HepG2 (cell line): ENCODE results near the gene UPB1. TPM values are rescaled to one million over a fixed set of nuclear protein-coding genes. Genes with fewer than 3 reads are reported as not detected.

Source experiments
- ATAC-seq: fragments of 200-7000 bp; cut with Tn5 transposase; 3 replicates; pipeline ENCODE4 v1.9.1; 2020; ENCODE audit warnings: mild to moderate bottlenecking, moderate library complexity
- BruUV-seq: library from RNA; stranded (reverse); fragments of 400-500 nt; replicated peaks from 2 replicates; lab custom pipeline; 2021; lab: Mats Ljungman, UMichigan
- CTCF ChIA-PET: fragments of 300-600 bp; formaldehyde crosslinking; extraction: SDS; loops from one replicate; lab custom pipeline; 2021; ENCODE audit warnings: low total read pairs, inconsistent platforms, low intra/inter-chr PET ratio; lab: Yijun Ruan, JAX
- POLR2A ChIA-PET: fragments of 350-600 bp; sonication (Branson Sonifier 250); formaldehyde crosslinking; loops from one replicate; lab custom pipeline; 2020; ENCODE audit warnings: antibody characterized with exemption, inconsistent platforms; lab: Yijun Ruan, JAX
- DNase-seq: peaks from one replicate; pipeline ENCODE4 v3.0.0-alpha.2; 2015; ENCODE audit warnings: low spot score
- FAIRE-seq: peaks from 3 replicates; lab custom pipeline; 2011; peaks lifted over from hg19 to GRCh38; lab: Jason Lieb, UNC
- H2AFZ ChIP-seq: one replicate; pipeline ENCODE4 v1.6.1; 2011; ENCODE audit warnings: low read length, inconsistent platforms
- H3K27ac ChIP-seq: fragments of 300-600 bp; 3 replicates; pipeline ENCODE4 v1.8.0; 2011; ENCODE audit warnings: mixed run types, mild to moderate bottlenecking, mixed read lengths, low read length, inconsistent platforms; ENCODE audit not compliant: insufficient read depth; ENCODE audit errors: extremely low read length
- H3K27me3 ChIP-seq, 2 experiments: fragments of 200-600 bp in 1 of 2; 2 replicates in 1 of 2; 3 replicates in 1 of 2; pipeline versions ENCODE4 v1.6.0 to v1.8.0; 2011; ENCODE audit warnings: low read length in 2 of 2, mild to moderate bottlenecking in 2 of 2, moderate library complexity in 2 of 2, inconsistent platforms in 1 of 2; ENCODE audit not compliant: insufficient read depth in 2 of 2, control insufficient read depth in 1 of 2
- H3K36me3 ChIP-seq, 2 experiments: fragments of 200-600 bp in 1 of 2; replicated peaks in 1 of 2; 2 replicates in 1 of 2; 3 replicates in 1 of 2; pipeline versions ENCODE4 v1.5.1 to v1.8.0; 2011; ENCODE audit warnings: low read length in 2 of 2, inconsistent platforms in 1 of 2; ENCODE audit not compliant: insufficient read depth in 2 of 2, control insufficient read depth in 1 of 2
- H3K4me1 ChIP-seq: 2 replicates; pipeline ENCODE4 v1.5.1; 2012; ENCODE audit warnings: low read length, inconsistent platforms; ENCODE audit not compliant: insufficient read depth
- H3K4me2 ChIP-seq: 2 replicates; pipeline ENCODE4 v1.6.0; 2011; ENCODE audit warnings: low read depth, low read length, inconsistent platforms
- H3K4me3 ChIP-seq, 3 experiments: fragments of 200-600 bp in 1 of 3; sonication (generic), shearing (Covaris generic) in 1 of 3; replicated peaks in 1 of 3; 2 replicates each; pipeline ENCODE4 v1.5.1; 2011 to 2016; ENCODE audit warnings: low read length in 3 of 3, inconsistent platforms in 2 of 3, low read depth in 2 of 3, mild to moderate bottlenecking in 2 of 3, control low read depth in 1 of 3, mixed read lengths in 1 of 3; ENCODE audit not compliant: insufficient read depth in 1 of 3
- H3K79me2 ChIP-seq: one replicate; pipeline ENCODE4 v1.6.1; 2011; ENCODE audit warnings: low read length, inconsistent platforms; ENCODE audit not compliant: insufficient read depth
- H3K9ac ChIP-seq: 2 replicates; pipeline ENCODE4 v1.6.0; 2011; ENCODE audit warnings: mild to moderate bottlenecking, low read depth, low read length, inconsistent platforms; ENCODE audit not compliant: insufficient read depth
- H3K9me3 ChIP-seq: 2 replicates; pipeline ENCODE4 v1.5.1; 2012; ENCODE audit warnings: mild to moderate bottlenecking, low read length
- H4K20me1 ChIP-seq: 2 replicates; pipeline ENCODE4 v1.6.0; 2011; ENCODE audit warnings: inconsistent platforms, mild to moderate bottlenecking, low read length, moderate library complexity; ENCODE audit not compliant: insufficient read depth
- DMAP1 ChIP-seq: IDR thresholded peaks from 2 replicates; pipeline ENCODE4 v1.6.1; 2016
- MTA1 ChIP-seq: sonication (generic); formaldehyde crosslinking; IDR thresholded peaks from 2 replicates; pipeline ENCODE4 v1.4.0; 2020; ENCODE audit warnings: missing genetic modification reagents, mild to moderate bottlenecking, borderline replicate concordance
- XBP1 ChIP-seq: sonication (generic); formaldehyde crosslinking; IDR thresholded peaks from 2 replicates; pipeline ENCODE4 v1.5.0; 2020; ENCODE audit warnings: missing genetic modification reagents
- ZC3H13 ChIP-seq: sonication (generic); formaldehyde crosslinking; IDR thresholded peaks from 2 replicates; pipeline ENCODE4 v1.8.1; 2023; ENCODE audit warnings: mild to moderate bottlenecking, missing genetic modification reagents, moderate library complexity
- ZKSCAN8 ChIP-seq: IDR thresholded peaks from 2 replicates; pipeline ENCODE4 v1.6.1; 2016; ENCODE audit warnings: borderline replicate concordance, missing genetic modification reagents, missing compliant biosample characterization
- WGBS: methylation state at CpG from one replicate; pipeline ENCODE4 v1.1.6; 2017; ENCODE audit warnings: low lambda C conversion rate; 5-methylcytosine and 5-hydroxymethylcytosine counted together
- in situ Hi-C: cut with HindIII; loops from 2 replicates; pipeline ENCODE4 v1.10.0; 2017; ENCODE audit warnings: low pct_unique_long_range_greater_than_20kb; ENCODE audit not compliant: extremely low pct_ligation_motif_present
- intact Hi-C: fragments of 100-400 bp; cut with micrococcal nuclease; formaldehyde crosslinking; loops from one replicate; pipeline ENCODE4 v1.10.0; 2022; ENCODE audit not compliant: unreplicated experiment
- polyA plus RNA-seq, 8 experiments: library from polyadenylated mRNA; depleted of rRNA in 3 of 8; stranded (reverse) in 7 of 8; unstranded in 1 of 8; fragments of >200 nt; fragmentation: Illumina TruSeq in 4 of 8; extraction: Trizol in 4 of 8; gene quantifications; 2 replicates each; pipeline versions ENCODE4 v1.2.1 to v1.2.3, GENCODE V29; 2011 to 2016; ENCODE audit warnings: low read depth in 4 of 8, missing spikeins in 1 of 8, mixed read lengths in 1 of 8; ENCODE audit not compliant: insufficient read depth in 1 of 8
- total RNA-seq, 5 experiments: library from RNA; depleted of rRNA; stranded (reverse); fragments of >200 nt; fragmentation: Illumina TruSeq; extraction: Trizol; gene quantifications; 2 replicates each; pipeline ENCODE4 v1.2.3, GENCODE V29; 2016; ENCODE audit warnings: low read depth in 1 of 5
- TF ChIP-seq, protein P1 (sequence below): sonication (generic); formaldehyde crosslinking; conservative IDR thresholded peaks from 2 replicates; pipeline ENCODE4 v1.8.1; 2023; ENCODE audit warnings: missing genetic modification reagents
- TF ChIP-seq, protein P2 (sequence below): sonication (generic); formaldehyde crosslinking; IDR thresholded peaks from 2 replicates; pipeline ENCODE4 v1.4.0; 2020; ENCODE audit warnings: missing genetic modification reagents
- TF ChIP-seq, protein P3 (sequence below): sonication (generic); formaldehyde crosslinking; IDR thresholded peaks from 2 replicates; pipeline ENCODE4 v1.4.0; 2020; ENCODE audit warnings: mild to moderate bottlenecking, missing genetic modification reagents

UPB1 gene
- total and polyA plus RNA-seq, 2 of the 13 experiments (the other 11 are each of a cell fraction or from before 2014, with no cell fraction given): 0.38 to 1.2 TPM

DNA sequence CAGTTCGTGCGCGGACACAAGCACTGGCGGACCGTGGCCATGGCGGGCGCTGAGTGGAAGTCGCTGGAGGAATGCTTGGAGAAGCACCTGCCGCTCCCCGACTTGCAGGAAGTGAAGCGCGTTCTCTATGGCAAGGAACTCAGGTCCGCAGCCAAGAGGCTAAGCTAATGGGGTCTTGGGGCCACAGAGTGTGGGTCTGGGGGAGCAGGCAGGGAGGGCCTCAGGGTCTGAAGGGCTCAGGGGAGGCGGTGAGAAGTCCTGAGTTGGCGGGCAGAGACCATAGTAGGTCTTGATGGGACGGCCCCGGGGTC lies 188 bp downstream of the UPB1 start:
- in situ Hi-C loops (no loop called here), intact Hi-C loops (no loop called here)
- Histone ChIP-seq H3K79me2 (no peaks in the 10 kb centered on the region), H3K4me2 (no peak overlapping the region), H3K4me1 (peaks cover 81% of the 10 kb centered on the region), H3K4me3 (no peak overlapping the region), H3K9me3 (no peaks in the 10 kb centered on the region), H3K9ac (no peak overlapping the region), H2AFZ (no peak overlapping the region), H3K27ac (peak overlapping the region; percentile 27), H4K20me1 (no peaks in the 10 kb centered on the region), H3K36me3 (no peaks in the 10 kb centered on the region), H3K27me3 (no peaks in the 10 kb centered on the region)
- ChIA-PET POLR2A (interaction anchor here (1.2 to 3.3 kb wide), 2 partner anchors 11 to 19 kb away, joined by 3 to 20 read pairs; no protein-coding TSS in a partner anchor), CTCF (no interaction called here)
- BruUV-seq: no TSS peak
- ATAC-seq (no peak), FAIRE-seq (no peak), DNase-seq (no peak)
- WGBS: 92% methylated on average over 15 of the region's 17 CpGs
- TF ChIP-seq XBP1 (CRISPR knock-in tag) (no peak), MTA1 (CRISPR knock-in tag) (peak; percentile 30; the same call in 1 of the 2 replicates), ZKSCAN8 (no peak), ZC3H13 (CRISPR knock-in tag) (no peak), DMAP1 (CRISPR knock-in tag) (no peak)
- TF ChIP-seq, protein P1, sequence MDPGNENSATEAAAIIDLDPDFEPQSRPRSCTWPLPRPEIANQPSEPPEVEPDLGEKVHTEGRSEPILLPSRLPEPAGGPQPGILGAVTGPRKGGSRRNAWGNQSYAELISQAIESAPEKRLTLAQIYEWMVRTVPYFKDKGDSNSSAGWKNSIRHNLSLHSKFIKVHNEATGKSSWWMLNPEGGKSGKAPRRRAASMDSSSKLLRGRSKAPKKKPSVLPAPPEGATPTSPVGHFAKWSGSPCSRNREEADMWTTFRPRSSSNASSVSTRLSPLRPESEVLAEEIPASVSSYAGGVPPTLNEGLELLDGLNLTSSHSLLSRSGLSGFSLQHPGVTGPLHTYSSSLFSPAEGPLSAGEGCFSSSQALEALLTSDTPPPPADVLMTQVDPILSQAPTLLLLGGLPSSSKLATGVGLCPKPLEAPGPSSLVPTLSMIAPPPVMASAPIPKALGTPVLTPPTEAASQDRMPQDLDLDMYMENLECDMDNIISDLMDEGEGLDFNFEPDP: 0 out of 2 replicates have a peak, but pooled peaks have one; percentile 61
- TF ChIP-seq, protein P2, sequence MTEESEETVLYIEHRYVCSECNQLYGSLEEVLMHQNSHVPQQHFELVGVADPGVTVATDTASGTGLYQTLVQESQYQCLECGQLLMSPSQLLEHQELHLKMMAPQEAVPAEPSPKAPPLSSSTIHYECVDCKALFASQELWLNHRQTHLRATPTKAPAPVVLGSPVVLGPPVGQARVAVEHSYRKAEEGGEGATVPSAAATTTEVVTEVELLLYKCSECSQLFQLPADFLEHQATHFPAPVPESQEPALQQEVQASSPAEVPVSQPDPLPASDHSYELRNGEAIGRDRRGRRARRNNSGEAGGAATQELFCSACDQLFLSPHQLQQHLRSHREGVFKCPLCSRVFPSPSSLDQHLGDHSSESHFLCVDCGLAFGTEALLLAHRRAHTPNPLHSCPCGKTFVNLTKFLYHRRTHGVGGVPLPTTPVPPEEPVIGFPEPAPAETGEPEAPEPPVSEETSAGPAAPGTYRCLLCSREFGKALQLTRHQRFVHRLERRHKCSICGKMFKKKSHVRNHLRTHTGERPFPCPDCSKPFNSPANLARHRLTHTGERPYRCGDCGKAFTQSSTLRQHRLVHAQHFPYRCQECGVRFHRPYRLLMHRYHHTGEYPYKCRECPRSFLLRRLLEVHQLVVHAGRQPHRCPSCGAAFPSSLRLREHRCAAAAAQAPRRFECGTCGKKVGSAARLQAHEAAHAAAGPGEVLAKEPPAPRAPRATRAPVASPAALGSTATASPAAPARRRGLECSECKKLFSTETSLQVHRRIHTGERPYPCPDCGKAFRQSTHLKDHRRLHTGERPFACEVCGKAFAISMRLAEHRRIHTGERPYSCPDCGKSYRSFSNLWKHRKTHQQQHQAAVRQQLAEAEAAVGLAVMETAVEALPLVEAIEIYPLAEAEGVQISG: no peak
- TF ChIP-seq, protein P3, sequence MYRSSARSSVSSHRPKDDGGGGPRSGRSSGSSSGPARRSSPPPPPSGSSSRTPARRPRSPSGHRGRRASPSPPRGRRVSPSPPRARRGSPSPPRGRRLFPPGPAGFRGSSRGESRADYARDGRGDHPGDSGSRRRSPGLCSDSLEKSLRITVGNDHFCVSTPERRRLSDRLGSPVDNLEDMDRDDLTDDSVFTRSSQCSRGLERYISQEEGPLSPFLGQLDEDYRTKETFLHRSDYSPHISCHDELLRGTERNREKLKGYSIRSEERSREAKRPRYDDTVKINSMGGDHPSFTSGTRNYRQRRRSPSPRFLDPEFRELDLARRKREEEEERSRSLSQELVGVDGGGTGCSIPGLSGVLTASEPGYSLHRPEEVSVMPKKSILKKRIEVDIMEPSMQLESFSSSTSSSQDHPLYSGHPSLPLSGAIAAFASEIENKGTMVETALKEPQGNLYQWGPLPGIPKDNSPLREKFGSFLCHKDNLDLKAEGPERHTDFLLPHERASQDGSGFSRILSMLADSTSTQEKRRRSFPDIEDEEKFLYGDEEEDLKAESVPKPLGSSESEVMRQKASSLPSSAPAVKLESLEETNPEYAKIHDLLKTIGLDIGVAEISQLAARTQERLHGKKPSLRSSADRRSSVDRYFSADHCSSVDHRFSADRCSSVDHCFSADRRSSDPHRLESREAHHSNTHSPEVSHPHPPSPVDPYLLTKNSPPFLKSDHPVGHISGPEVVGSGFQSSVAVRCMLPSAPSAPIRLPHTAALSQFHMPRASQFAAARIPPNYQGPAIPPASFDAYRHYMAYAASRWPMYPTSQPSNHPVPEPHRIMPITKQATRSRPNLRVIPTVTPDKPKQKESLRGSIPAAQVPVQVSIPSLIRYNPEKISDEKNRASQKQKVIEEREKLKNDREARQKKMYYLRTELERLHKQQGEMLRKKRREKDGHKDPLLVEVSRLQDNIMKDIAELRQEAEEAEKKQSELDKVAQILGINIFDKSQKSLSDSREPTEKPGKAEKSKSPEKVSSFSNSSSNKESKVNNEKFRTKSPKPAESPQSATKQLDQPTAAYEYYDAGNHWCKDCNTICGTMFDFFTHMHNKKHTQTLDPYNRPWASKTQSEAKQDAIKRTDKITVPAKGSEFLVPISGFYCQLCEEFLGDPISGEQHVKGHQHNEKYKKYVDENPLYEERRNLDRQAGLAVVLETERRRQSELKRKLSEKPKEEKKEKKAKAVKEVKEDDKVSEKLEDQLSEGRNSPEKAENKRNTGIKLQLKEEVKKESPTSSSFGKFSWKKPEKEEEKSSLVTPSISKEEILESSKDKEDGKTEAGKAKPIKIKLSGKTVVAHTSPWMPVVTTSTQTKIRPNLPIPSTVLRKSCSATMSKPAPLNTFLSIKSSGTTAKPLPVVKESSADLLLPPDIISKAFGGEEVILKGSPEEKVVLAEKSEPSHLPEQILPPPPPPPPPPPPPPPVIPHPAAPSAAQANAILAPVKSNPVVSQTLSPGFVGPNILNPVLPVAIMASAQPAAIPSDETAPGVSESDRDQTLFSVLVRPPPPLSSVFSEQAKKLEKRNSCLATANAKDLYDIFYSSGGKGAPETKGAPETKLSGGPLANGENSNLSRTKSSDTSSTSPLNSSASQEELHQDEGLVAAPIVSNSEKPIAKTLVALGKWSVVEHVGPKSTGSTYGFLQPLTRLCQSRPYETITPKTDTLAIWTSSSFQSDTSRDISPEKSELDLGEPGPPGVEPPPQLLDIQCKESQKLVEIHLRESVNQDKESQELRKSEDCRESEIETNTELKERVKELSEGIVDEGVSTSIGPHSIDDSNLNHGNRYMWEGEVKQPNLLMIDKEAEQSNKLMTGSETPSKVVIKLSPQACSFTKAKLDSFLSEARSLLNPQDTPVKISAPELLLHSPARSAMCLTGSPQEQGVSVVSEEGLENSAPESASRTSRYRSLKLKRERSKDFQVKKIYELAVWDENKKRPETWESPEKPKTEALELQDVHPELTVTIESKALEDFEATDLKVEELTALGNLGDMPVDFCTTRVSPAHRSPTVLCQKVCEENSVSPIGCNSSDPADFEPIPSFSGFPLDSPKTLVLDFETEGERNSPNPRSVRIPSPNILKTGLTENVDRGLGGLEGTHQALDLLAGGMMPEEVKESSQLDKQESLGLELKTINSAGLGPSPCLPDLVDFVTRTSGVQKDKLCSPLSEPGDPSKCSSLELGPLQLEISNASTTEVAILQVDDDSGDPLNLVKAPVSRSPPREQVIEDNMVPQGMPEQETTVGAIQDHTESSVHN (CRISPR knock-in tag): no peak
